Right atrium auricular region (tissue), 2 donors: ENCODE results near the gene VBP1. TPM values are rescaled to one million over a fixed set of nuclear protein-coding genes. Genes with fewer than 3 reads are reported as not detected.

ENCODE experiments used
- DNase-seq: peaks from one replicate; pipeline ENCODE4 v3.0.0-alpha.2; 2019; ENCODE audit warnings: low spot score
- H3K27ac ChIP-seq, 2 donors: fragments of 200-600 bp; sonication (generic); 1 replicate in 1 of 2; 2 replicates in 1 of 2; pipeline ENCODE4 v1.5.1; 2016 to 2019
- H3K27me3 ChIP-seq, 2 donors: fragments of 200-600 bp; sonication (generic); one replicate each; pipeline versions ENCODE4 v1.5.1 to v1.6.0; 2017 to 2019
- H3K36me3 ChIP-seq: fragments of 200-600 bp; sonication (generic); one replicate; pipeline ENCODE4 v1.5.1; 2016
- H3K4me1 ChIP-seq, 2 donors: fragments of 200-600 bp; sonication (generic); one replicate each; pipeline versions ENCODE4 v1.5.1 to v1.6.0; 2017 to 2019
- H3K4me3 ChIP-seq, 2 donors: fragments of 200-600 bp; sonication (generic); 1 replicate in 1 of 2; 2 replicates in 1 of 2; pipeline ENCODE4 v1.5.1; 2017 to 2019; ENCODE audit warnings: mild to moderate bottlenecking in 1 of 2, moderate library complexity in 1 of 2
- H3K9me3 ChIP-seq, 2 donors: fragments of 200-600 bp; sonication (generic); one replicate each; pipeline ENCODE4 v1.5.1; 2019
- CTCF ChIP-seq, 2 donors: fragments of 200-600 bp; sonication (generic); IDR thresholded peaks; one replicate each; pipeline ENCODE4 v1.5.1; 2019; ENCODE audit warnings: antibody characterized with exemption in 2 of 2
- total RNA-seq, 2 donors: library from RNA; depleted of rRNA; stranded (reverse); fragments of >200 nt; gene quantifications; one replicate each; pipeline ENCODE4 v1.1.0, GENCODE V29; 2016

The VBP1 gene
- total RNA-seq, result 10 to 100 TPM; 42.7 to 60.3 TPM

- Histone ChIP-seq H3K27me3 (no peaks in the 10 kb centered on the region), H3K4me3 (peak within 1 kb of the TSS; percentile 56 to 65), H3K9me3 (no peaks in the 10 kb centered on the region), H3K36me3 (no peaks in the 10 kb centered on the region), H3K4me1 (peaks cover 0 to 10% of the 10 kb centered on the region in 2 donors), H3K27ac (peak within 1 kb of the TSS; percentile 89)
- TF ChIP-seq CTCF (IDR thresholded peaks at IDR 0.05), result peak in 1 of 2 donors; percentile 61
- DNase-seq, result peak; percentile 94
These were observed at the start of gene VBP1 for GRCh38 chrX:155216179-155216939. TSS of gene VBP1 (plus strand) at chrX:155216460. CDS start at chrX:155216483, 23 bp downstream.

- TF ChIP-seq CTCF (IDR thresholded peaks at IDR 0.05), result no peak
- Histone ChIP-seq H3K27me3 (no peaks in the 10 kb centered on the region), H3K4me3 (no peak overlapping the region), H3K4me1 (no peaks in the 10 kb centered on the region), H3K9me3 (no peaks in the 10 kb centered on the region), H3K36me3 (no peaks in the 10 kb centered on the region), H3K27ac (no peak overlapping the region)
- no peak for DNase-seq
These were observed 46.4 kb upstream of the VBP1 start for GRCh38 chrX:155169881-155170280.

GRCh38 chrX:155179346-155179997 is 36.8 kb upstream of the VBP1 start:
- H3K27me3 ChIP-seq, result no peaks in the 10 kb centered on the region
- no peaks in the 10 kb centered on the region for H3K4me1 ChIP-seq

GRCh38 chrX:155188786-155189185 is 27.5 kb upstream of the VBP1 start:
- Histone ChIP-seq H3K4me1 (no peaks in the 10 kb centered on the region), H3K27me3 (no peaks in the 10 kb centered on the region), H3K36me3 (no peaks in the 10 kb centered on the region), H3K4me3 (no peak overlapping the region), H3K9me3 (peaks cover 0 to 14% of the 10 kb centered on the region in 2 donors), H3K27ac (no peak overlapping the region)
- DNase-seq, result no peak
- TF ChIP-seq CTCF (IDR thresholded peaks at IDR 0.05), result no peak

More at GRCh38 chrX:155179346-155179997, 36.8 kb upstream of the VBP1 start:
- H3K36me3 ChIP-seq, result no peaks in the 10 kb centered on the region
- H3K4me3 ChIP-seq, result no peak overlapping the region
- no peak for DNase-seq
- no peak for TF ChIP-seq CTCF (IDR thresholded peaks at IDR 0.05)
- H3K27ac ChIP-seq, result no peak overlapping the region
- H3K9me3 ChIP-seq, result no peaks in the 10 kb centered on the region

DNA sequence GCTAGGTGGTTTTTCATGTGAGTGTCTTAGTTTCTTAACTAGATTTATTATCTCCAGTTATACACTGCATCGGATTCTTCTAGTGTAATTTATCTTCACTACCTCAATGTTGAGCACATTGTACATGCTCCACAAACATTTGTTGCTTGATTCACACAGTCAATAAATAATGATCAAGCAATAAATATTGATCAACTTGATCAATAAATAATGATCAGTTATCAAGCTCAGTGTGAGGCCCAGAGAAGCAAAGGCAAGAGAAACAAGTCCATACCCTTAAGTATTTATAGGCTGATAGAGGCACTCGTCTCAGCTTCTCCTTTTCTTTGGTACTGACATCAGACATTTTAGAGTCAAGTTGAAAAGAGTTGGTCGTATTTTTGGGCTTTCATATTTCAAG is 5.1 kb upstream of the VBP1 start:
- DNase-seq, result no peak
- Histone ChIP-seq H3K4me1 (no peaks in the 10 kb centered on the region), H3K9me3 (no peaks in the 10 kb centered on the region), H3K36me3 (no peaks in the 10 kb centered on the region), H3K27me3 (no peaks in the 10 kb centered on the region), H3K4me3 (no peak overlapping the region), H3K27ac (no peak overlapping the region)
- TF ChIP-seq CTCF (IDR thresholded peaks at IDR 0.05), result no peak
